Kidney tubule cell (primary cell): ENCODE results near the gene WDR74.
"Not testable (repeated sequence)": the region's sequence is repeated elsewhere in the genome, so short reads cannot be mapped to it uniquely, and the experiment has no call there.

ENCODE experiments used
- DNase-seq: peaks from one replicate; pipeline ENCODE4 v3.0.0-alpha.2; 2018; ENCODE audit warnings: low spot score

The WDR74 gene

DNA sequence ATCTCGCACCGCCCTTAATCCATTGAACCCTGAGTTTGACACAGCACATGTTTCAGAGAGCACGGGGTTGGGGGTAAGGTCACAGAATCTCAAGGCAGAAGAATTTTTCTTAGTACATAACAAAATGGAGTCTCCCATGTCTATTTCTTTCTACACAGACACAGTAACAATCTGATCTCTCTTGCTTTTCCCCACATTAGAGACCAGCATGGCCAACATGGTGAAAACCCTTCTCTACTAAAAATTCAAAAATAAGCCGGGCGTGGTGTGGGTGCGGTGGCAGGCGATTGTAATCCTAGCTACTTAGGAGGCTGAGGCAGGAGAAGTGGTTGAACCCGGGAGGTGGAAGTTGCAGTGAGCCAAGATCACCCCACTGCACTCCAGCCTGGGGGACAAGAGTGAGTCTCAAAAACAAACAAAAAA, 19.9 kb upstream of the WDR74 start:
- not testable (repeated sequence) for DNase-seq

DNA sequence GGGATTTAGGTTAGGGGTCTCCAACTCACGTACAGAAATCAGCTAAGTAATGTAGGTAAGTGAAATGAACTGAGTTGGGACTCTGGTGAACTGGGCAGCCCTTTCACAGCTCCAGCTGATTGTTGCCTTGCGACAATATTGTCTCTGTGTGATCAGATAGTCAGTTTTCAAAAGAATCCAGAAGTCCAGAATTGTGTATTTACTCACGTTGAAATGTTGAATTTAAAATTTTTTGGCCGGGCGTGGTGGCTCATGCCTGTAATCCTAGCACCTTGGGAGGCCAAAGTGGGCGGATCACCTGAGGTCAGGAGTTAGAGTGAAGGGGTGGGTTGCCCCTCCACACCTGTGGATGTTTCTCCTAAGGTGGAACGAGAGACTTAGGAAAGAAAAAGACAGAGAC, 18.8 kb upstream of the WDR74 start:
- DNase-seq, result no peak

DNA sequence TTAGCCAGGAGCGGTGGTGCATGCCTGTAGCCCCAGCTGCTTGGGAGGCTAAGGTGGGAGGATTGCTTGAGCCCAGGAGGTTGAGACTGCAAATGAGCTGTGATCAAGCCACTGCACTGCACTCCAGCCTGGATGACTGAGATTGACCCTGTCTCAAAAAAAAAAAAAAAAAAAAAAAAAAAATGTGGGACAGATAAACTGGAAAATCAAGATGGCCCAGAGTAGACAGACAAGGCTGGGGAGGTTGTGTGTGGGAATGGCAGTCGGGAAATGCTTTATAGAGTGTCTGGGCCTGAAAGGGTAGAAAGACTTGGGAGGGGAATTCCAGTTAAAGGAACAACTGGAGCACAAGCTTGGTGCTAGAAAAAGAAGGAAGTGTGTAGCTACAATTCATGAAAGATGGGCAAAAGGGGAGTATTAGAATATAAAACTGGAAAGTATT, 18.2 kb upstream of the WDR74 start:
- DNase-seq, result peak; percentile 55

DNA sequence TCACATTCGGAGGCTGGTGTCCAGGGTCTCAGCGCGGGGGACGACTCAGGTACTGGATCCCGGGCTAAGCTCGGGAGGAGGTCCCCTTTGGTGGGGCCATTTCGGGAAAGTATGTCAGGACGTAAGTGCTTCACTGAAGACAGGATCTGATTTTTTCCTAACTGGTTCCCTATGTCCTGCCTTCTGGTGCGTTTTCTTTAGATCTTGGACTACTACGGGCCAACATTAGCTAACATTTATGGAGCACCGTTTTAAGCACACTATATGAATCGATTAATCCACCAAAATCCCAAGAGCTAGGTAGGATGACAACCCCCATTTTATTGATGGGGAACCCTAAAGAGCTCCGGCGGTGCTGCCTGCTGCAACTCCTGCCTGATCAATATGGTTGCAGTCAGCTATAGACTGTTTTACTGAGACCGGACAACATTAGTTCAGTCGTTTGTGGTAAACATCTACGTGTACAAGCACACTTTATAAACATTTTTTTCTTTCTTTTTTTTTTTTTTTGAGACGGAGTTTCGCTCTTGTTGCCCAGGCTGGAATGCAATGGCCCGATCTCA, 17.0 kb upstream of the WDR74 start:
- DNase-seq, result no peak

DNA sequence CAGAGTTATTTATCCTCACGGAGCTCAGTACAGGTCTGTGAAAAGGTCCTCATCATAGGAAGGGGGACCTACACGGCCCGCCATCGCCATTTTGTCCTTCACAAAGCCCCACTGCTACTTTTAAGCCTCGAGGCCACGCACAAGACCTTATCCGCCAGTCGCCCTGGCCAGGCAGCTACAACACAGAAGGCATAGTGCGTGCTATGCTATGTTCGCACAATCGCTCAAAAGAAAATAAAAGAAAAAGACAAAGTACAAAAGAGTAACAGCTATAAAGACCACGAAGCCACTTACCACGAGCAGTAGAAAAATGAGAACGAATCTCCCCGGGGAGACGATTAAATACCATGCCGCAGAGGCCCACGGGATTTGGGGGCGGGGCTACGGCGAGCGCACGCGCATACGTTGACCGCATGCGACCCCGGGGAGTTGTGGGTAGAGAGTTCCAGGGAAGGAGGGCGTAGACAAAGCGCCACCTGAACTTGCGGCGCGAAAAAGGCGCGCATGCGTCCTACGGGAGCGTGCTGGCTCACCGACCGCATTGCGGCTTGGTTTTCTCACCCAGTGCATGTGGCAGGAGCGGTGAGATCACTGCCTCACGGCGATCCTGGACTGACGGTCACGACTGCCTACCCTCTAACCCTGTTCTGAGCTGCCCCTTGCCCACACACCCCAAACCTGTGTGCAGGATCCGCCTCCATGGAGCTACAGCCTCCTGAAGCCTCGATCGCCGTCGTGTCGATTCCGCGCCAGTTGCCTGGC, 16.4 kb upstream of the WDR74 start:
- peak; percentile 99 for DNase-seq

DNA sequence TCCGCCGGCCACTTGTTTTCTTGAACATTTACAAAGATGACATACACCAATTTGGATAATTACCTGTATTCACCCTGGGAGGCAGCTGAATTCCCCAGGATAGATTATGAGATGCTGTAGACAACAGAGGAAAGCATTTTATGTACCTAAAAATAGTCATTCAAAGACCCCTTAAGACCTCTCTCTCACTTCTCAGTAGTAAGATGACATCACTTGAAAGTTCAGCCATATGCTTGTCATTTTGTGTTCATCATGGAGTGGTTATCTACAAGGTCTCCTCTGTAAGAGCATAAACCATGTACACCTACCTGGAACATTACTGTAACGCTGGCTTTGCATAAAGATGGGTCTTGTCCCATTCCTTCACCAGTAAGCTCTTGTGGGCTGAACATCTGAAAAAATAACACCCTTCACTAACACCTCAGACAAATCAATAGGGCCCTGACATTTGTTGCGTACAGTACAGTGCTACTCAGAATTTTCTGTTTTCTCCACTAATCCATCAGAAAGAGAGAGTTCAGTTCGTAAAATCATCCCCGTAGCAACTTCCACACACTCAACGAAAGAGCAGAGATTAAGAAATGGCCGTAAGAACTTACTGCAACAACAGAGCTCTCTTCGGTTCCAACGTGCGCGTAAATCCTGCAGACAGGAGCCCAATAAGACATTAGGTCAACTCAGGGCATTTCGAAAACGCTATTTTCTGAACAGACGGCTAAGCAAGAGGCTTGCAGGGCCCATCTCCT, 15.6 kb upstream of the WDR74 start:
- DNase-seq, result no peak

DNA sequence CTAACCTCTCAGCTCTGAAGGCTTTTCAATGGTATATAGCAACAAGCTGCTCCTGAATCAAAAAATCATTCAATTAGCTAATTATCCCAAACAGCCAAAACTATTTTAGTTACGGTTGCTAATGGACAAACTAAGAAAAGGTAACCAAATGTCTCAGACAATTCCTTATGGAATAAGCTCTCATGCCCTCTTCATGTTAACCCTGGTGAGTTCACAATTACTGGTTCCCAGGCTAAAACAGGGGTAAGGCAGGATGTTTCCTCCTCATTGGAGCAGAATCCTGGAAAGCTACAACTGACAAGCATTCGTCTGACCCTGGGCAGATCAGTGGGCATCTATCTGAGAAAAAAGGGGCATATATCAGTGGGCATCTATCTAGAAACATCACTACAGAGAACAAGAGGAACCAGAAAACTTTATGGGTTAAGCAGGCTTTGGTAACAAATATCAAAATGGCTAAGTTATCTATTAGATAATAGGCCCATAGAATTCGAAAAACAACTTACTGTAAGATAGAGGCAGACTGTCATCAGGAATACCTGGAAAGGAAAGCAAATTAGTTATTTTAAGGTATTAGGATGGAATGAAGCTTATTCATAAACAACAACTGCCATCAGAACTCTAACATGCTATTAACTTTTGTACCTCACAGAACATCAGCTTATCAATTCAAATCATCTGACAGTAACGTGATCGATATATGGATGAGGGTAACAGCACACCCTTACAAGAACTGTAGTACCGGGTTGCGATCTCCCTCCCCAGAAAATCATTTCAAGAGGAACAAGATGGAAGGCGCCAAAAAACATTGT, 14.8 kb upstream of the WDR74 start:
- no peak for DNase-seq

DNA sequence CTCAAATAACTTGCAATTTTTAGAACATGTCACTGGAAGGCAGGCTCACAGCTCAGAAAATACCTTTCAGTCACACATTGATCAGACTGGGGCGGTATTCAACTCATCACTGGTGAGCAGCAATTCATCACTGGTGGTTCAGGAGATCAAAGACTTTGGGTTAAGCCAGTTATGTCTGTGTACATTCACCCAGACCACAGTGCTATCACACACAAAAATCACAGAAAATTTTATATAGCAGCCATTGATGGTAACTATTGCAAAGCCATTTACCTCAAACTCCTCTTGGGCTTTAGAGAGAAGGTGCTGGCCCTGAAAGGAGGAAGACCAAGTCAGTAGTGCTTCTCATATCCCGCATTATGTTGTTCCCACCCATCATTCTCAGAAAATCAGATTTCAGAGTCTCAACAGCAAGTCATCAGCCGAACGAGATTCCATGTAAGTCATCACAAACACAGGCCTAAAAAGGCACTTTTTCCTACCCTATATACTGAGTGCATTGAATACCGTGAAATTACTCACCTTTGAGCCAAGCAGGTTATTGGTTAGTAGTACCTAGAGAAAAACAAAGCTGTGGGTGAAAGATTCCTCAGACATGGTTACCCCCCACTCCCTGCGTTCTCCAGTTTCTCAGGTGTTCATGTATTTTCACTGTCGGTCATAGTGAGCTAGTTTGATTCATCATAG, 14.0 kb upstream of the WDR74 start:
- DNase-seq, result no peak

DNA sequence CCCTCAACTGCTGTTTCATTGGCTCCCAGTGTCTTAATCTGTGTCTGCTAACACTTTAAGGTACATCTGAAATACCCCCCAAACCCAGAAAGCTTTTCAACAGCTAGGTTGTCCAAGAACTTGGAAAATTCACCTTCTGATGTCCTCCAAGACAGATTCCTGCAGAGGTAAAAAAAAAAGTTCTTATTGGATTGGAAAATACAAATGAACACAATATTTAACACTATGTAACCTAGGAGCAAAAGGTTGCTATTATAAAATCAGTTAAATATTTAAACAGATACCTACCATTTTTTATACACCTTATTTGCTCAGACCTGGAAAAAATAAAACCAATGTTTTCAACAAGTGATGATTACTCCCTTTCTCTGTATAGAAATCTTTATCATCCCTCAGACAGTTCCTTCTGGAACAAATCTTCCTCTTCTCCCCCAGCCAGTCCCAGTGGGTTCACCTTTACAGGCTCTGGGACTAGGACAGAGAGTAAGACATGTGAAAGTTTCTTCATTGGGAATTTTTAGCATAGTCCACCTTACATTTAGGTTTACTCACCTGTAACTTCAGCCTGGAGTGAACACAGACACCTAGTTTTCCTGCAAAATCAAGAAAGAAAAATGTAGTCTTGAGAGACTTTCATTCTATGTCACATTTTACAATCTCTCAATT, 13.3 kb upstream of the WDR74 start:
- no peak for DNase-seq

DNA sequence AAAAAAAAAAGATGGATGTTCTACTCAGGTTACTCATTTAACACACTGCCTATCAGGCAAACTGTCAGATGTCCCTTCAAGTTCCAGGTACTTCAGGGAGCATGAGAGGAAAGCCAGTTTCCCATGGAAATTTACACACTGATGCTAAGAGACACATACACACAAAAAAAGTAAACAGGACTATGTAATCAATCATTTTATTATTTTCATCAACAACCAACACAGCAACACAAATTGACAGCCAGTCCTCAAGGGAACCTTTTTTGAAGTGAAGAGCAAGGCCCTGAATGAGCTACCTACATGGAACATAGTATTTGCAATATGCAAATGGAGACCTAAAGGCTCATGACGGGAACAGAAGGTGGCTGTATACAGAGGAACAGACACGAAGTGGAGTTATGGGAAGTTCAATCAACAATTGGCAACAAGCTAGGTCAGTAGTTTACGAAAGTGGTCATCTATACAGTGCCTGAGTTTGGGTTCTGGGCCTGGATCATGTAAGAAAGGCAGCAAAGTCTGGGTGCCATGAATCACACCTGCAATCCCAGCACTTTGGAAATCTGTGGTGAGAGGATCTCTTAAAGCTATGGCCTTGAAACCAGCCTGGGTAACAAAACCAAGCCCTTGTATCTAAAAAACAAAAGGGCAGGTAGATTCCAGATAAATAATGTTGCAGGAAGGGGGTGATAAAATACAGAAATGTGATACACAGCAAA, 12.6 kb upstream of the WDR74 start:
- no peak for DNase-seq

DNA sequence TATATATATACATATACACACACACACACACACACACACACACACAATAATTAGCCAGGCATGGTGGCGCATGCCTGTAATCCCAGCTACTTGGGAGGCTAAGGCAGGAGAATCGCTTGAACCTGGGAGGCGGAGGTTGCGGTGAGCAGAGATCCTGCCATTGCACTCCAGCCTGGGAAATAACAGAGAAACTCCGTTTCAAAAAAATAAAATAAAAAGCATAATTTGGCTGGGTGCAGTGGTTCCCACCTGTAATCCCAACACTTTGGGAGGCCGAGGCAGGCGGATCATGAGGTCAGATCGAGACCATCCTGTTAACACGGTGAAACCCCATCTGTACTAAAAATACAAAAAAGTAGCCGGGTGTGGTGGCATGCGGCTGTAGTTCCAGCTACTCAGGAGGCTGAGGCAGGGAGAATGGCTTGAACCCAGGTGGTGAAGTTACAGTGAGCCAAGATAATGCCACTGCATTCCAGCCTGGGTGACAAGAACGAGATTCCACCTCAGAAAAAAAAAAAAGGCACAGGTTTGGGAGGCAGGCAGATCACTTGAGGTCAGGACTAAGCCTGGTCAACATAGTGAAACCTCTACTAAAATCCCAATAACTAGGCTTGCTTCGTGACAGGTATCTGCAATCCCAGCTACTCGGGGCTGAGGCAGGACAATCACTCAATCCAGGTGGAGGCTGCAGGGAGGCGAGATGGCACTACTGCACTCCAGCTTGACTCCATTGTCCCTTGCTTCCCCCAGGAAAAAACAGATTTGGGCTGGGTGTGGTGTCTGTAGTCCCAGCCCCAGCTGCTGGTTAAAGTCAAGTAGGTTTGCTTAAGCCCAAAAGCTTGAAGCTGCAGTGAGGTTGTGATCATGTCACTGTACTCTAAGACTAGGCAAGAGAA, 11.8 kb upstream of the WDR74 start:
- peak; percentile 42 for DNase-seq

DNA sequence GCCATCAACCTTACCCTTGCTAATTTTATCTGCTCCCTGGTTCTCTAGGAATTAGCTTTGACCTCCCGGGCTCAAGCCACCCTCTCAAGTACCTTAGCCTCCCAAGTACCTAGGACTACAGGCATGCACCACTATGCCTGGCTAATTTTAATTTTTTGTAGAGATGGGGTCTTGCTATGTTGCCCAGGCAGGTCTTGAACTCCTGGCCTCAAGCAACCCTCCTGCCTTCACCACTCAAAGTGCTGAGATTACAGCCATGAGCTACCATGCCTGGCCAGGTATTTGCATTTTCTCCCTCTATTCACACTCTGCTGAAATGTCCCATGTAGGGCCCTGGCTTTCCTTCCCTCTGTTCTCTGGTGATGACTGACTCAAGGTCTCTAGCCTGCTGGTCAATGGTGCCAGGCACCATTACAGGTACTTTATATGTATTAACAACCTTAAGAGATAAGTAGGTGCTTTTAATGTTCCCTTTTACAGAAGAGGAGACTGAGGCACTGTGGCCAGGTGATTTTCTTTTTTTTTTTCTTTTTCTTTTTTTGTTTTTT, 8.5 kb upstream of the WDR74 start:
- no peak for DNase-seq

DNA sequence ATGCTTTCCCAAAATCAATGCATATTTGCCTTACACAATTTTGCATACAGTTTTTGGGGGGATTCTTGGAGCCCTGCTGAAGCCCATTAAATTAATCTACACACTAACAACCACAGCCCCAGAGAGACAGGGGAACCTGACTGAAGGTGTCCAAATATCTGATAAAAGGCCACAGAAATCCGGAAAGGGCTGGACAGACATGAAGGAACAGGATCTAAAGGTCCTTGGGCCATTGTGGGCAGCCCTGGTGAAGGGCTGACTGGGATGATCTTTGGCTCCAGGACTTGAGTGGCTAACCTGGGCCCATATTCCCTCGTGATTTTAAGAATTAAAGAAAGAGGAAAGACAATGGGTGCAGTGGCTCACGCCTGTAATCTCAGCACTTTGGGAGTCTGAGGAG, 6.8 kb upstream of the WDR74 start:
- no peak for DNase-seq

DNA sequence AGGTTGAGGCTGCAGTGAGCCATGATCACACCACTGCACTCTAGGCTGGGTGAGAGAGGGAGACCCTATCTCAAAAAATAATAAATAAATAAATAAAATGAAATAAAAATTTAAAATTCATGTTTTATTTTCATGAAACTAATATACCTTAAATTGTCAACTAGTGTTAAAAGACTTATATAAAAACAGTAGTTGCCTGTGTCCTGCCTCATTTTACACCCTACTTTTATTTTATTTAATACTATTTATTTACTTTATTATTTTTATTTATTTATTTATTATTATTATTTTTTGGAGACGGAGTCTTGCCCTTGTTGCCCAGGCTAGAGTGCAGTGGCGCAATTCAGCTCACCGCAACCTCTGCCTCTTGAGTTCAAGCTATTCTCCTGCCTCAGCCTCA, 4.8 kb upstream of the WDR74 start:
- DNase-seq, result no peak

DNA sequence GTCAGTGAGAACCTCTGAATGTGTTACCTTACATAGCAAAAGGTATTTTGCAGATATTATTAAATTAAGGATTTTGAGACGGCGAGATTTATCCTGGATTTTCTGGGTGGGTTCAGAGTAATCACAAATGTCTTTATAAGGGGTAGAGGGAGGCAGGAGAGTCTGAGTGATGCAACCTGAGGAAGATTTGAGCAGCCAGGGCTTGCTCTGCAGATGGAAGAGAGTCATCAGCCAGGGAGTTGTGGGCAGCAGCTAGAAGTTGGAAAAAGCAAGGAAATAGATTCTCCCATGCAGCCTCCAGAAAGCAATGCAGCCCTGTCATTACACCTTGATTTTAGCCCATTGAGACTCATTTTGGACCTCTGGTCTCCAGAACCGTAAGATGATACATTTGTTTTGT, 4.1 kb upstream of the WDR74 start:
- DNase-seq, result no peak

DNA sequence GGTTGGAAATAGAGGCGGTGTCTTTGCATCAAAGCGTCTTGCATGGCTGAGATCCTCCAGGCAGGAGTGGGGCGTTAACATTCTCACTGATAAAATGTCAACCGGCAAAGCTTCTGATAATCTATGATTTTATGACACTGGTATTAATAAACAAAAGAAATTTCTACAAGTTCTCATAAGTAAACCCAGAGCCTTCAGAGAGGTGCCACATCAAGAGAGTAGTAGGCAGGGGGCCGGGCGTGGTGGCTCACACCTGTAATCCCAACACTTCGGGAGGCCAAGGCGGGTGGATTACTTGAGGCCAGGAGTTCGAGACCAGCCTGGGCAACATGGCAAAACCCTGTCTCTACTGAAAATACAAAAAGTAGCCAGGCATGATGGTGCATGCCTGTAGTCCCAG, 3.5 kb upstream of the WDR74 start:
- DNase-seq, result not testable (repeated sequence)

DNA sequence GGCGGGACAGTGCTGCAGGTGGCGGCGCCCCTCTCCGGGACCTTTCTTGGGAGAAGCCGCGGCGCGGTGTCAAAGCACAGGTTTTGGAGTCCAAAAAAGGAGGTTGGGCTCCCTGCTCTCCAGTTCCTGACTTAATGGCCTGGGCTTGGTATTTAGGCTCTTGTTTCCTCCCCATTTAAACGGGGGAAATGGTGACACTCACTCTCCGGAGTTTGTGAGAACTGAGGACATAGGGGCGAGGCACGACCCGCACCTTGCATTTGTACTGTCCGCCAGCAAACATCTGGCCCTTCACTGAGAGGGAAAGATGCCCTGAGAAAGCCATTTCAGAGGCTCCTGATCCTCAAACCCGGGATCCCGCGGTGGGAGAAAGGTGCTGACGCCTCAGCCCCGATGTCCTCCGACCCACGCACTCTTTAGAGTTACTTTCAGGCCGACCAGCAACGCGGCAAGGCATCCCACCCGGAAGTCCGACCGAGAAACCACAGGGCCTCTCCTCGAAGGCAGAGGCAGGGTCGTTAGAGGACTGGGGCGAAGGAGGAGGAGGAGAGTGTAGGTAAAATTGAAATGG, 2.9 kb upstream of the WDR74 start:
- no peak for DNase-seq

DNA sequence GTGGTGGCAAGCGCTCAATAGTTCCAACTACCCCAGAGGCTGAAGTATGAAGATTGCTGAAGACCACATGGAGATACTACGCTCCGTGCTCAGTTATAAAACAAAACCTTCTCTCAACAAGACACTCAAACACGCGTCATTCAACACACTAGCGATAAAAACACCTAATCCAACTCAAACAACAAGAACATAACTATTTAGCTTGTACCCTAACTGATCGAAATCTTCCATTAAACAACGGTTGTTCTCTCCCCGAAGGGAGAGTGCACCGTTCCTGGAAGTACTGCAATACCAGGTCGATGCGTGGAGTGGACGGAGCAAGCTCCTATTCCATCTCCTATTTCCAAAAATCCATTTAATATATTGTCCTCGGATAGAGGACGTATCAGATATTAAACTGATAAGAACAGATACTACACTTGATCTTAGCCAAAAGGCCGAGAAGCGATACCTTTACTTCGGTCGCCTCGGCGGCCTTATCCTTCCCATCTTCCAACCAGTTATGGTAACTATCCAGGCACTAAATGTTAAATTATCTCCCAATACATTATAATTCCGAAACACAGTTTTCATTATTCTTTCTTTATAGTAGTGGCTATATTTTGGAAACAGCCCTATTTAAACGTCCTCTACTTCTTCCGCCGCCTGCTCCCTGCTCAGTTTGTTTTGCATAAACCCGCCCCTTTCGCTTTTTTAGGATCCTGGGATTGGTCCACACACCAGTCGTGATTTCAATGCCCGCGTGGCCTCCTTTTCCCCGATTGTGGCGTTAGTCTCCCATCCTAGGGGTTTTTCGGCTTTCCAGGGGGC, 2.2 kb upstream of the WDR74 start:
- DNase-seq, result peak; percentile 100
